ENCODE results near the gene SH3PXD2A. TPM values are rescaled to one million over a fixed set of nuclear protein-coding genes. Genes with fewer than 3 reads are reported as not detected.
"Not testable (repeated sequence)": the region's sequence is repeated elsewhere in the genome, so short reads cannot be mapped to it uniquely, and the experiment has no call there.

SH3PXD2A gene
- total RNA-seq, 1 experiment from 2014 or later: 6.3 TPM

GRCh38 chr10:103607051-103607450 lies 248.3 kb downstream of the SH3PXD2A start:
- BruUV-seq (replicated peaks); H3K9me3 Mint-ChIP-seq (ENCODE audit: unreplicated experiment); H3K27ac Mint-ChIP-seq (ENCODE audit: unreplicated experiment); H3K4me1 ChIP-seq; intact Hi-C loops (cut with micrococcal nuclease; ENCODE audit: unreplicated experiment); POLR2A ChIA-PET; H3K9me3 ChIP-seq; H3K27me3 Mint-ChIP-seq (ENCODE audit: insufficient read depth, unreplicated experiment); H3K4me3 Mint-ChIP-seq (ENCODE audit: unreplicated experiment); H3K4me1 Mint-ChIP-seq (ENCODE audit: low read depth, unreplicated experiment); H3K36me3 ChIP-seq (ENCODE audit: control insufficient read depth, insufficient read depth, low read length); H3K27me3 ChIP-seq (replicated peaks; ENCODE audit: control insufficient read depth, insufficient read depth, low read length); H3K4me3 ChIP-seq (ENCODE audit: low read depth, low read length); DNase-seq; CTCF ChIA-PET: not testable (repeated sequence)
- H3K36me3 Mint-ChIP-seq (ENCODE audit: insufficient read depth, unreplicated experiment): peaks cover 12% of the 10 kb centered on the region

DNA sequence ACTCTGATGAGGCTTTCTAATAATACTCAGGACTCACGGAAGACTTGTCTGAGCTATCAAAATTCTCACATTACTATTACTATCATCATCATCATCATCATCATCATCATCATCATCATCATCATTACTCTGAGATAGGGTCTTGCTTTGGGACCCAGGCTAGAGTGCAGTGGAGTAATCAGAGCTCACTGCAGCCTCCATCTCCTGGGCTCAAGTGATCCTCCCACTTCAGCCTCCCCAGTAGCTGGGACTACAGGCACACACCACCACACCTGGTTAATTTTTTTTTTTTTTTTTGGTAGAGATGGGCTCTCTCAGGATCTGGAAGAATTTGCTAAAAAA lies 249.3 kb downstream of the SH3PXD2A start:
- H3K4me1 ChIP-seq; H3K9me3 Mint-ChIP-seq (ENCODE audit: unreplicated experiment); H3K27me3 Mint-ChIP-seq (ENCODE audit: insufficient read depth, unreplicated experiment); H3K36me3 ChIP-seq (ENCODE audit: control insufficient read depth, insufficient read depth, low read length); DNase-seq; POLR2A ChIA-PET; H3K4me1 Mint-ChIP-seq (ENCODE audit: low read depth, unreplicated experiment); BruUV-seq (replicated peaks); H3K27me3 ChIP-seq (replicated peaks; ENCODE audit: control insufficient read depth, insufficient read depth, low read length); intact Hi-C loops (cut with micrococcal nuclease; ENCODE audit: unreplicated experiment); H3K4me3 ChIP-seq (ENCODE audit: low read depth, low read length); H3K4me3 Mint-ChIP-seq (ENCODE audit: unreplicated experiment); H3K27ac Mint-ChIP-seq (ENCODE audit: unreplicated experiment); H3K9me3 ChIP-seq: not testable (repeated sequence)
- peaks cover 12% of the 10 kb centered on the region for H3K36me3 Mint-ChIP-seq (ENCODE audit: insufficient read depth, unreplicated experiment)
- CTCF ChIA-PET: interaction anchor here (0.6 to 1.8 kb wide), 3 partner anchors 10 to 80 kb away, joined by 3 to 12 read pairs (median 3); no protein-coding TSS in a partner anchor

- Mint-ChIP-seq H3K4me3 (ENCODE audit: unreplicated experiment) (no peak overlapping the region), H3K27me3 (ENCODE audit: insufficient read depth, unreplicated experiment) (no peaks in the 10 kb centered on the region), H3K27ac (ENCODE audit: unreplicated experiment) (no peak overlapping the region), H3K36me3 (ENCODE audit: insufficient read depth, unreplicated experiment) (peaks cover 12% of the 10 kb centered on the region), H3K9me3 (ENCODE audit: unreplicated experiment) (no peaks in the 10 kb centered on the region), H3K4me1 (ENCODE audit: low read depth, unreplicated experiment) (no peaks in the 10 kb centered on the region)
- peak in 1 of 2 experiments; percentile 59 for DNase-seq
- POLR2A ChIA-PET: no interaction called here
- TF ChIP-seq CTCF (IDR thresholded peaks at IDR 0.05; ENCODE audit: insufficient read depth in 1 of 2, low read depth in 1 of 2, low read length in 1 of 2, severe bottlenecking in 1 of 2, unreplicated experiment in 1 of 2): peak; percentile 47 to 64
- intact Hi-C loops (cut with micrococcal nuclease; ENCODE audit: unreplicated experiment): loop anchor here (1.0 kb wide), 1 partner anchor 81 kb away; no protein-coding TSS in a partner anchor
- H3K27me3 ChIP-seq (replicated peaks; ENCODE audit: control insufficient read depth, insufficient read depth, low read length): no peaks in the 10 kb centered on the region
- H3K36me3 ChIP-seq (ENCODE audit: control insufficient read depth, insufficient read depth, low read length): no peaks in the 10 kb centered on the region; the same call in 1 of the 2 replicates
- H3K4me3 ChIP-seq (ENCODE audit: low read depth, low read length): no peak overlapping the region
- CTCF ChIA-PET: interaction anchor here (0.5 to 1.8 kb wide), 2 partner anchors 81 to 1615 kb away, joined by 3 to 12 read pairs; no protein-coding TSS in a partner anchor
- H3K4me1 ChIP-seq: no peaks in the 10 kb centered on the region
- H3K9me3 ChIP-seq: no peaks in the 10 kb centered on the region
- no TSS peak for BruUV-seq (replicated peaks)
Observed at GRCh38 chr10:103605359-103606096, 249.8 kb downstream of the SH3PXD2A start.

DNA sequence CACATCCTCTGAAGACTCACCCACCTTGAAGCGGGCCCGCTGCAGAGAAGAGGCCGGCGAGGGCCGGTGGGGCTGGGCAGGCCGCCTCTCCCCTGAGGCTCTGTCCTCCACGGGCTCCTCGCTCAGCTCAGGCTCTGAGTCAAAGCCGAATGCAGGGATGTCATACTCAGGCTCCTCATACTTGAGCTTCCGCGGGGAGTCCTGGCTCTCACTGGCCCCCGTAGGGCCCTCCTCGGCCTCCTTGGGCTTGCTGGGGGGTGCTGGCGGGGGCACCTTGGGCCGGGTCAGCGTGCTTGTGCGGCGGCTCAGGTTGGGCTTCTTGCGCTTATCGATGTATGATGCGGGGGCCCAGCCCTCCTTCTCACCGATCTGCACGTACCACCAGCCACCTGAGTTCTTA lies 252.0 kb downstream of the SH3PXD2A start:
- Histone ChIP-seq H3K36me3 (ENCODE audit: control insufficient read depth, insufficient read depth, low read length) (no peaks in the 10 kb centered on the region; the same call in 1 of the 2 replicates), H3K4me3 (ENCODE audit: low read depth, low read length) (no peak overlapping the region), H3K4me1 (no peaks in the 10 kb centered on the region), H3K27me3 (replicated peaks; ENCODE audit: control insufficient read depth, insufficient read depth, low read length) (no peaks in the 10 kb centered on the region), H3K9me3 (no peaks in the 10 kb centered on the region)
- Mint-ChIP-seq H3K4me1 (ENCODE audit: low read depth, unreplicated experiment) (peaks cover 7% of the 10 kb centered on the region), H3K27ac (ENCODE audit: unreplicated experiment) (no peak overlapping the region), H3K4me3 (ENCODE audit: unreplicated experiment) (no peak overlapping the region), H3K27me3 (ENCODE audit: insufficient read depth, unreplicated experiment) (no peaks in the 10 kb centered on the region), H3K9me3 (ENCODE audit: unreplicated experiment) (no peaks in the 10 kb centered on the region), H3K36me3 (ENCODE audit: insufficient read depth, unreplicated experiment) (peaks cover 11% of the 10 kb centered on the region)
- TF ChIP-seq CTCF (IDR thresholded peaks at IDR 0.05; ENCODE audit: insufficient read depth in 1 of 2, low read depth in 1 of 2, low read length in 1 of 2, severe bottlenecking in 1 of 2, unreplicated experiment in 1 of 2): no peak
- intact Hi-C loops (cut with micrococcal nuclease; ENCODE audit: unreplicated experiment): no loop called here
- BruUV-seq (replicated peaks): no TSS peak
- ChIA-PET POLR2A (no interaction called here), CTCF (interaction anchor here (1.6 kb wide), 1 partner anchor 11 kb away, joined by 4 read pairs; no protein-coding TSS in a partner anchor)
- no peak for DNase-seq

Measured in Caco-2 (cell line).